ENCODE results near the gene GADD45A. TPM values are rescaled to one million over a fixed set of nuclear protein-coding genes. Genes with fewer than 3 reads are reported as not detected.
A peak's percentile ranks its signal among the peaks of the same experiment; 100 is the strongest.

GADD45A gene
- total RNA-seq, 1 experiment from 2014 or later, result 129 TPM

GRCh38 chr1:67711855-67712212, 26.8 kb downstream of the GADD45A start:
- intact Hi-C loops (cut with micrococcal nuclease), result no loop called here
- no peaks in the 10 kb centered on the region for H3K27me3 ChIP-seq (ENCODE audit: low read length)
- H3K9me3 ChIP-seq (ENCODE audit: low read length), result no peaks in the 10 kb centered on the region
- H4K20me1 ChIP-seq (ENCODE audit: low read length), result no peaks in the 10 kb centered on the region
- H3K9me2 ChIP-seq (replicated peaks; ENCODE audit: low read length), result no peaks in the 10 kb centered on the region
- POLR2A ChIA-PET (ENCODE audit: unreplicated experiment), result no interaction called here
- no peak for TF ChIP-seq EZH2 (IDR thresholded peaks at IDR 0.05; ENCODE audit: low read length, unreplicated experiment)
- TF ChIP-seq EZH2phosphoT487 (IDR thresholded peaks at IDR 0.05; ENCODE audit: borderline replicate concordance, low read length), result no peak
- no peak for TF ChIP-seq CTCF (conservative IDR thresholded peaks at IDR 0.05; ENCODE audit: low read depth, low read length)
- BruUV-seq (replicated peaks), result no TSS peak
- no peaks in the 10 kb centered on the region for H3F3A ChIP-seq (ENCODE audit: low read length, unreplicated experiment)
- H3K9ac ChIP-seq (ENCODE audit: low read length), result no peak overlapping the region
- no peak overlapping the region for H2AFZ ChIP-seq (ENCODE audit: low read length)
- H3K4me2 ChIP-seq (ENCODE audit: low read length), result no peak overlapping the region
- H3K4me3 ChIP-seq (ENCODE audit: low read length), result no peak overlapping the region
- 0 out of 2 replicates have a peak, but pooled peaks cover 8% of the 10 kb centered on the region for H3K79me2 ChIP-seq (ENCODE audit: low read length)
- peaks cover 67% of the 10 kb centered on the region for H3K4me1 ChIP-seq (ENCODE audit: insufficient read depth, low read length)
- H3K27ac ChIP-seq (ENCODE audit: low read length), result no peak overlapping the region
- H3K36me3 ChIP-seq (ENCODE audit: low read depth, low read length), result no peaks in the 10 kb centered on the region; the same call in 1 of the 2 replicates
- CTCF ChIA-PET, result no interaction called here
- ATAC-seq (no peak), DNase-seq (no peak)

GRCh38 chr1:67713057-67713846, 28.3 kb downstream of the GADD45A start:
- H3F3A ChIP-seq (ENCODE audit: low read length, unreplicated experiment), result no peaks in the 10 kb centered on the region
- TF ChIP-seq CTCF (conservative IDR thresholded peaks at IDR 0.05; ENCODE audit: low read depth, low read length), result no peak
- TF ChIP-seq EZH2phosphoT487 (IDR thresholded peaks at IDR 0.05; ENCODE audit: borderline replicate concordance, low read length), result no peak
- no peak for TF ChIP-seq EZH2 (IDR thresholded peaks at IDR 0.05; ENCODE audit: low read length, unreplicated experiment)
- ChIA-PET CTCF (interaction anchor here (0.6 kb wide), 1 partner anchor 267 kb away, joined by 5 read pairs; no protein-coding TSS in a partner anchor), POLR2A (ENCODE audit: unreplicated experiment) (interaction anchor here (0.7 kb wide), 2 partner anchors 16 to 119 kb away, joined by 3 read pairs; no protein-coding TSS in a partner anchor)
- no peaks in the 10 kb centered on the region for H3K9me2 ChIP-seq (replicated peaks; ENCODE audit: low read length)
- H3K4me1 ChIP-seq (ENCODE audit: insufficient read depth, low read length), result peaks cover 77% of the 10 kb centered on the region
- intact Hi-C loops (cut with micrococcal nuclease), result no loop called here
- H3K36me3 ChIP-seq (ENCODE audit: low read depth, low read length), result no peaks in the 10 kb centered on the region; the same call in 1 of the 2 replicates
- no peaks in the 10 kb centered on the region for H3K27me3 ChIP-seq (ENCODE audit: low read length)
- H3K9ac ChIP-seq (ENCODE audit: low read length), result peak overlapping the region; percentile 57
- peak; percentile 96 for DNase-seq
- peak overlapping the region; percentile 41 for H3K4me3 ChIP-seq (ENCODE audit: low read length)
- no TSS peak for BruUV-seq (replicated peaks)
- 0 out of 2 replicates have a peak, but pooled peaks cover 8% of the 10 kb centered on the region for H3K79me2 ChIP-seq (ENCODE audit: low read length)
- peak overlapping the region; percentile 44; the same call in 1 of the 2 replicates for H2AFZ ChIP-seq (ENCODE audit: low read length)
- peak overlapping the region; percentile 88 for H3K27ac ChIP-seq (ENCODE audit: low read length)
- ATAC-seq, result peak; percentile 58
- no peaks in the 10 kb centered on the region for H4K20me1 ChIP-seq (ENCODE audit: low read length)
- H3K9me3 ChIP-seq (ENCODE audit: low read length), result no peaks in the 10 kb centered on the region
- H3K4me2 ChIP-seq (ENCODE audit: low read length), result peak overlapping the region; percentile 82

- H3K4me1 ChIP-seq (ENCODE audit: insufficient read depth, low read length), result peaks cover 63% of the 10 kb centered on the region
Measured at GRCh38 chr1:67715819-67716218, 30.8 kb downstream of the GADD45A start.

More at GRCh38 chr1:67715819-67716218, 30.8 kb downstream of the GADD45A start:
- Histone ChIP-seq H2AFZ (ENCODE audit: low read length) (no peak overlapping the region), H3K36me3 (ENCODE audit: low read depth, low read length) (no peaks in the 10 kb centered on the region; the same call in 1 of the 2 replicates), H3K79me2 (ENCODE audit: low read length) (0 out of 2 replicates have a peak, but pooled peaks cover 8% of the 10 kb centered on the region), H3K27ac (ENCODE audit: low read length) (no peak overlapping the region), H3K4me3 (ENCODE audit: low read length) (no peak overlapping the region), H3K4me2 (ENCODE audit: low read length) (no peak overlapping the region), H4K20me1 (ENCODE audit: low read length) (no peaks in the 10 kb centered on the region), H3K9me2 (replicated peaks; ENCODE audit: low read length) (no peaks in the 10 kb centered on the region), H3K27me3 (ENCODE audit: low read length) (no peaks in the 10 kb centered on the region), H3F3A (ENCODE audit: low read length, unreplicated experiment) (no peaks in the 10 kb centered on the region), H3K9me3 (ENCODE audit: low read length) (no peaks in the 10 kb centered on the region), H3K9ac (ENCODE audit: low read length) (no peak overlapping the region)
- ChIA-PET CTCF (interaction anchor here (0.9 kb wide), 1 partner anchor 44 kb away, joined by 4 read pairs; no protein-coding TSS in a partner anchor), POLR2A (ENCODE audit: unreplicated experiment) (no interaction called here)
- TF ChIP-seq EZH2 (IDR thresholded peaks at IDR 0.05; ENCODE audit: low read length, unreplicated experiment), result no peak
- no peak for TF ChIP-seq EZH2phosphoT487 (IDR thresholded peaks at IDR 0.05; ENCODE audit: borderline replicate concordance, low read length)
- TF ChIP-seq CTCF (conservative IDR thresholded peaks at IDR 0.05; ENCODE audit: low read depth, low read length), result no peak
- intact Hi-C loops (cut with micrococcal nuclease), result loop anchor here (5.0 kb wide), 1 partner anchor 36 kb away; no protein-coding TSS in a partner anchor
- no peak for ATAC-seq
- DNase-seq, result no peak
- no TSS peak for BruUV-seq (replicated peaks)

All from PC-3 (cell line).